HG03095 (cell line): ENCODE data around the gene VIT.
"Not testable (repeated sequence)": the region's sequence is repeated elsewhere in the genome, so short reads cannot be mapped to it uniquely, and the experiment has no call there.

Experiments
- ATAC-seq: cut with Tn5 transposase; IDR thresholded peaks from one replicate; pipeline ENCODE4 v1.9.1; 2021; ENCODE audit warnings: moderate library complexity; ENCODE audit not compliant: unreplicated experiment

Gene VIT

DNA sequence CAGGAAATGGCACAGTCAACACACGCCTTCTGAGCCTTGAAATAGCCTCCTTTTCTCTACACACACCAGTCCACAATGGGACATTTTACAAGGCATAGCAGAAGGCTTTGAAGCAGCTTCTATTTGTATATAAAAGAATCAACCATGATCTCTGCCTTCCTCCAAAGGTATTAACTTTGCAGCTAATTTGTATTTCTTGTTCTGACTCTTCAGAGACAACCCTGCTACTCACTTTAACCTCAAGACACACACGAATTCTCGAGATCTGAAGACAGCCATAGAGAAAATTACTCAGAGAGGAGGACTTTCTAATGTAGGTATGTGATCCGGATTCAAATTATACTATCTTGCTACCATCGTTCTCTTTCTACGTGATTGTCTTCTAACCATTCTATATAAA is 104.6 kb downstream of the VIT start:
- no peak for ATAC-seq

DNA sequence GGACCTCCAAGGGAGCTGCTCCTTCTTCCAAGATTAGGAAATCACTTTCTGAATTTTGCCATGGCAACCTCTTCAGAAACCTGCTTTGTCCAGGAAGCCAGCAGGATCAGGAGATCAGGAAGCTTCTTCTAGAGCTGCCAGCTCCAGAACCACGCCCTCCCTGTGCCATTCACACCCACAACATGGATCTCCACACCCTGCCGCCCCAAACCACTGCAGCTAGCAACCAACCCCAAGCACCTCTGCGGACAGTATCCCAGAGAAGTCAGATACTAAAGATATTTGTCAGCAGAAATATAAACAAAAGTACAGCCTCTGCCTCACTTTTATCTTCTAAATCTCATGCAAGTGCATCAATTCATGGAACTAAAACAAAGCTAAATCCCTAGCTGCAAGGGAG is 106.4 kb downstream of the VIT start:
- ATAC-seq: no peak

GRCh38 chr2:36805635-36806224 is 109.2 kb downstream of the VIT start:
- ATAC-seq: no peak

DNA sequence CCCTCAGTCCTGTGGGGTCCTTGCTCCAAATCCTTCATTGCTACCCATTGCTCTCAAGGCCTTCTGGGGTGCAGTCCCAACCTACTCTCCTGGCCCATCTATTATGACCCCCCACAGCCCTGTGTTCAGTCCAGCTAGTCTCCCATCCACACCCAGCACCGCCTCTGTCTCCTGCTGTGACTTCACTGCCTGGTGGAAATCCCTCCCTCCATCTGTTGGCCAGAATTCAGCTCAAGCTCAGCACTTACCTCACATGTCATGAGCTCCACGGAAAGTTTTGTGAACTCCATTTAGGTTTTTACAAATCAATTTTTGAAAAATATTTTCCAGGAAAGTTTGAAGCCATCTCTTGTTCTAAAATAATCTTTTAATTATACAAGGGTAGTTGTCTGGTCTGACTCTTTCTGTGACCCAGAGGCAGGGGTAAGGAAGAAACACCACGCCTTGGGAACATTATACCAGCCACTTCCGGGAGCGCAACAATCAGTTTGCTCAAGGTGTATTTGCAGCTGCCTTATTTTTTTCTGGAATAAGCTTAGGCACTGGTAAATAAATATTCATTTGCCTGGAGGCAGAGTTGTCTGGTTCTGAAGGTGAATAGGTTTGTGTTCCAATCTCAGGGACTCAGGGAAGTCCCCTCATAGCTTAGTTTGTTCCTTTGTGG is 110.8 kb downstream of the VIT start:
- no peak for ATAC-seq

- ATAC-seq: no peak
These were observed 112.0 kb downstream of the VIT start for GRCh38 chr2:36808386-36809068.

- ATAC-seq: no peak
These were observed 112.5 kb downstream of the VIT start for GRCh38 chr2:36809069-36809445.

DNA sequence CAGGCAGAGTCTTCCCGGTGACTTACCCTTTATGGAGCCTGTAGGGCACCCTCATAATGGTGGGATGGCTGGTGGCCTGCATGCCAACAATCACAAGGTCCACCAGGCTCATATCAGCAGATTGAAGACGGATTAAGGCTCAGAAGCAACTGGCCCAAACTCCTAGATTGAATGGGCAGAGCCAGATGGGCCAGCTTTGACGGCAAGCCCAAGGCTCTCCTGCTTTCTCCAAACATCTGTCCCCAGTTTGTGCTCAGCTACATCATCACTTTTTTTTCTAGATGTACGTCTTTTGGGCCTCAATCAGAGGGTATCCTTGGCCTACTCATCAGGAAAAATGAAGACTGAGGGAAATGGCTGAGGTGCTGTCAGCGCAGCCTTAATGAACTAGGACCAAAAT is 114.6 kb downstream of the VIT start:
- no peak for ATAC-seq

DNA sequence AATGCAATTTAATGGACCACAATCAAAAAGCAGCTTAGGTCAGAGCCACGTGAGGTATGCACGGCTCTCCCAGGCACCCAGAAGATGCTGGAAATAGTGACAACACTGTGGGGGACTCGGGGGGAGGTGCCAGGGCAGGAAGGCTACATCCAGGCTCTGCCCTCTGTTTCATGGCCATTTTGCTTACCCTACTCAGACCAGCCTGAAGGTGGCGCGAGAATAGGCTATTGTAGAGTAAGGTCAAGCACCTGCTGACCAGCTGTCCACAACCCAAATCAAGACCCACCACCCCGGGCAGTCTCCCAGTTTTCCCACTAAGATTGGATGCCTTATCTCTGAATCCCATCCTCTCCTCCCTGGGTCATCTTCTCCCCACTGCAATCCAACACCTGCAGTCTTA is 115.7 kb downstream of the VIT start:
- ATAC-seq: no peak

DNA sequence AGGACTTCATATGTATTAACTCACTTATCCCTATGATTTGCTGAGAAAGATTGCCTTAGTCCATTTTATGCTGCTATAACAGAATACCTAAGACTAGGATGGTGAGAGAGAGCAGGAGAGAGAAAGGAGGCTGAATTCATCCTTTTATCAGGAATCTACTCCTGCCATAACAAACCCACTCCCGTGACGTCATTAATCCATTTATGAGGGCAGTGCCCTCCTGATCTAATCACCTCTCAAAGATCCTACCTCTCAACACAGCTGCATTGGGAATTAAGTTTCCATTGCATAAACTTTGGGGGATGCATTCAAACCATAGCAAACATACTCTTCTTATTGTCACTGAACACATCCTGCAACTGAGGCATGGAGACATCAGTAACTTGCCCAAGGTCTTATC is 122.0 kb downstream of the VIT start:
- ATAC-seq: no peak

DNA sequence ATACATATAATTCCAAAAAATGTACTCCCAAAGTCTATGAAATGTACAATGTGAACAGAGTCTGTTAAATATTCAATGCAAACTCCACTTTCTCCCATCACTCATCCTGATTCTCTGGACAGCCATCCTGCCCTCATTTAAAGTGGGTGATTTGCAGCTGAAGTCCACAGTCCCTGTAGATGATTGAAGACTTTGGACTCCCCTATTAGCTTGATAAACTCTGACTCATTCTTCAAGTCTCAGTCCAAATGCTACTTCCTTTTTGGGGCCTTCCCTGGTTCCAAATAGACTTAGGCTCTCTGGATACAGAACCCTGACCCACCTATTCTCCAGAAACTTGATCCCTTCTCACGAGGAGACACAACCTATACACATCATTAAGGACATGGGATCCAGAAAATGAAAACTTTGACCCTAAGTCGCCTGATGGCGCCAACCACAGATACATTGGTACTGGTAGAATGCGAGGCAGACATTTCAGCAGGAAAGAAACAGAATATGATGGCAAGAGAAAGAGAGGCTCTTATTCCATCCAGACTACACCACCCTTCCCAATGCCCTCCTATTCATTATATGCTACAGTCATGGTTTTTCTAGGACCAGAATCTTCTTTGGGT is 122.7 kb downstream of the VIT start:
- ATAC-seq: no peak

DNA sequence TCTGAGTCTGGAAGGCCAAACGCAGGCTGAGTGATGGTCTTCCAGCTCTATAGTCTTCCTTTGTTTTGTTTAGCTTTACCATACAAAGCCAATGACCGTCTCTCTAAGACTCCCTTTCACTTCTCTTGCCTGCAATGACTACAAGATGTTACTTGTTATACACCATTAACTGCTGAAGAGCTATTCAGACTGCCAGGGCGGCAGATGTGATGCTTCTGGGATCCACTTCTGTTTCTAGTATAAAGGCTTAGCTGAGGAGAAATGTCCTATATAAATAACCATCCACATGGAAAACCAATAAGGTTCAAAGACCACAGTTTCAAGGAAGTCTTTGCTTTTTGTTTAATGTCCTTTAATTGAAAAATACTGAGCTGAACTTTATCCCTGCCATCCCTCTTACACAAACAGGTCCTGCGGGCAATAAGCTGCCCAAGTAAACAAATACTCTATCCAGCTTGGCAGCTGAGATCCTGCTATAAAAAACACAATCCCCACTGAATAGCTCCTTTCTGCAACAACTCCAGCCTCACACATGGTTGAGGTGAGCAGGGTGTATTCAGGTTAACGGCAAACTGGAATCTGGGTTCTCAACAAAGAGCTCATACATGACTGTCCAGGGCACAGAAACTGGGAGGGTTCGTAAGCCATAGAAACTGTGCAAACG is 124.6 kb downstream of the VIT start:
- no peak for ATAC-seq

DNA sequence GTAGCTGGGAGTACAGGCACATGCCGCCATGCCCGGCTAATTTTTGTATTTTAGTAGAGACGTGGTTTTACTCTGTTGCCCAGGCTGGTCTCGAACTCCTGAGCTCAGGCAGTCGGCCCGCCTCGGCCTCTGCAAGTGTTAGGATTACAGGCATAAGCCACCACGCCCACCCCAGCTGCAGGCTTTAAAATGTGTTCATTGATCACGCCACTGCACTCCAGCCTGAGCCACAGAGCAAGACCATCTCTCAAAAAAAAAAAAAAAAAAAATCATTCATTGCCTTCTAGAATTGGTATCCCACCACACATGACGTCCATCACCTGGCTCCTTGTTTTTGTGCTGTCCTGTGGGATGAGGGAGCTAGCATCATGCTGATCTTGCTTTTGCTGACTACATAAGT is 127.4 kb downstream of the VIT start:
- ATAC-seq: no peak

DNA sequence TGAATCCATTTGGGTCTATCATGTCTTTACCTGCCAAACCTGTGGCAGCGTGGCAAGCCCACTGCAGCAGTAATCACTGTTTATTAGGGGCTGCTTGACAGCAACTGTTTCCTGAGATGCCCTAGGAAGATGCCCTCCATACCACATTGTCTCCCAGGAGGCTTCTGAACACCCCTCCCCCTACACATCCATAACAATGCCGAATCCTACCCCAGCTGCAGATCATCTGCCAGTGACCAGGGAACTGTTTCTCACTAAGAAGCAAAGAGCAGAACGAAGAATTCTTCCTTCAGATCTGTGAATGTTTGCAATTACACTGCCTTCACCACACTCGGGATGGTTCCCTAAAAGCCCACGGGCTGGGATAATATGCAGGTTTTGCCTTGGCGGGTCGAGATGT is 127.8 kb downstream of the VIT start:
- no peak for ATAC-seq

GRCh38 chr2:36824683-36825082 is 128.2 kb downstream of the VIT start:
- not testable (repeated sequence) for ATAC-seq

DNA sequence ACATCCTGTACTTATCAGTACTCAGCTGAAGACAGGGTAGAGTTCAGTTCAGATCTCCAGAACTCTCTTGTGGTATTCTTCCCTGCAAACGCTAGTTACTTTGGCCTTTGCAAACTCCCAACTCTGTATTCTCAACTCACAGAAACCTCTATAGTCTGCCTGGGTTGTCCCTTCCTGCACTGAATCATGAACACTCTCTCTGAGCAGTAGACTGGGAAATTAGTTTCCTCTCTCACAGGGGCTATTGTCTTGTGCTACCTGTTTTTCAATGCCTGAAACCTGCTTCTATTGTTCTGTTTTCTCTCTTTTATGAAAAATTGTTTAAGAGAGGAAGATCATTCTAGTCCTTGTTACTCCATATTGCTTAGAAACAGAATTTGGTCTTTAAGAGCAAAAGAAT is 134.7 kb downstream of the VIT start:
- ATAC-seq: no peak

GRCh38 chr2:36834203-36834602 is 137.7 kb downstream of the VIT start:
- no peak for ATAC-seq

GRCh38 chr2:36834731-36835524 is 138.4 kb downstream of the VIT start:
- no peak for ATAC-seq

DNA sequence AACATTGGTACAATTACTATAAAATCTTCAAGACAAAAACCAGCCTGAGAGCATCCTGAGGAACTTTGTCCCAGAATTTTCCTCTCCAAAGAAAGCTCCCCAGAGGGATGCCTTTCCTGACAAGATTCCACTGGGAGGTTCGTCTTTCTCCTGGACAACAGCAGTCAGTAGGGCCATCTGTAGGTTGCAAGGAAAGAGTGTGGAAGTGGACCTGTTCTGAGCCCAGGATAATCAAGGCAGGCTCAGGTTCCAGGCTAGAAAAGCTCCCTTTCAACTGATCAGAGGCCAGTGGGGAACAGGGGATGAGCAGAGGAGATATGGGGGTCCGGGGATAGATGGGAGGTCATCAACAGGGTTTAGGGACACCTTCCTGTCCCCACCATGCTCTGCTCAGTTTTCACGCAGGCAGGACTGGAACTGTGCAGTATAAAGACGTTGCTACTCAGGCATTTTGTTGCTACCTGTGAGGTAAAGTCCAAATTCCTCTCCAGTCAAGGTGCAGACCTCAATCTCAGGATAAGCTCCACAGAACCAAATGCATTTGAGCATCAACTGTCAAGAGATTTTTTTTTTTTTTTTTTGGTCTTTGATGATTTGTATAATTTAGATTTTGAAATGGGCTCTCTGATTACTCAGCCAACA is 143.6 kb downstream of the VIT start:
- no peak for ATAC-seq

DNA sequence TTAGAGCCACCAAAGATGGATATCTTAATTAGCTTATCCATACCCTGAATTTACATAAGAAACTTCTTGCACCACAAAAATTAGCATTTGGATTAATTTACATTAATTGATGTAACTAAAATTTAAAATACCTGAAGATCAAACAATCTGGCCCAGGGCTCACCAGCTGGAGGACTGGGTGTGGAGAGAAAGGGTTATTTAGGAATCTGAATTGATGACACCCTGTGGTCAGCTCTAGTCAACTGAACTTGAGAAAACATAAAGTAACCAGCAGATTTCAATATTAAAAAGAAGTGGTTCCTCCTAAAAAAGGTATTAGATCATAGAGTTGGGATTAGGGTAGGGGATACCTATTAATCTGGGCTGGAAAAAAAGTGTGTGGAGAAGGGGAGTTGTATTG is 147.3 kb downstream of the VIT start:
- ATAC-seq: no peak

GRCh38 chr2:36849265-36849664 is 152.8 kb downstream of the VIT start:
- no peak for ATAC-seq
